Thyroid gland (tissue), 4 donors: Measurements from ENCODE around the gene WDR90. TPM values are rescaled to one million over a fixed set of nuclear protein-coding genes. Genes with fewer than 3 reads are reported as not detected.

Experiments used
- DNase-seq, 2 donors: peaks; one replicate each; pipeline ENCODE4 v3.0.0-alpha.2; 2019
- H3K27ac ChIP-seq, 3 donors: fragments of 200-600 bp; sonication (generic); 1 replicate in 2 of 3; 2 replicates in 1 of 3; pipeline ENCODE4 v1.5.1; 2016 to 2019; ENCODE audit warnings: mild to moderate bottlenecking in 1 of 3, moderate library complexity in 1 of 3
- H3K27me3 ChIP-seq: fragments of 200-600 bp; sonication (generic); one replicate; pipeline ENCODE4 v1.5.1; 2019
- H3K36me3 ChIP-seq, 2 donors: fragments of 200-600 bp; sonication (generic); one replicate each; pipeline ENCODE4 v1.5.1; 2016 to 2019
- H3K4me1 ChIP-seq, 2 donors: fragments of 200-600 bp; sonication (generic); one replicate each; pipeline ENCODE4 v1.5.1; 2017 to 2019
- H3K4me3 ChIP-seq, 3 donors: fragments of 200-600 bp; sonication (generic); replicated peaks in 1 of 3; 1 replicate in 2 of 3; 2 replicates in 1 of 3; pipeline ENCODE4 v1.5.1; 2016; ENCODE audit warnings: mild to moderate bottlenecking in 1 of 3
- H3K9me3 ChIP-seq: fragments of 200-600 bp; sonication (generic); one replicate; pipeline ENCODE4 v1.5.1; 2017
- CTCF ChIP-seq, 6 experiments: fragments of 200-600 bp in 3 of 6; fragments of 450-650 bp in 3 of 6; sonication (generic) in 3 of 6; IDR thresholded peaks; one replicate each; pipeline ENCODE4 v1.5.1; 2016 to 2019; ENCODE audit warnings: antibody characterized with exemption in 6 of 6, mild to moderate bottlenecking in 2 of 6, inconsistent platforms in 1 of 6, moderate library complexity in 1 of 6
- POLR2A ChIP-seq, 2 donors: fragments of 450-650 bp; IDR thresholded peaks; one replicate each; pipeline ENCODE4 v1.6.1; 2017; ENCODE audit warnings: antibody characterized with exemption in 2 of 2, mild to moderate bottlenecking in 2 of 2, moderate library complexity in 1 of 2
- WGBS, 2 donors: methylation state at CpG; one replicate each; pipeline ENCODE4 v1.1.5; 2017; 5-methylcytosine and 5-hydroxymethylcytosine counted together
- intact Hi-C: fragments of 100-400 bp; cut with DNase I; formaldehyde crosslinking; loops from one replicate; pipeline ENCODE4 v1.15.1; 2023
- total RNA-seq, 4 donors: library from RNA; depleted of rRNA; stranded (reverse); fragments of >200 nt; gene quantifications; one replicate each; pipeline ENCODE4 v1.2.3, GENCODE V29; 2016

The WDR90 gene
- total RNA-seq, 4 donors from 2014 or later, result 23.6 to 56.0 (median 34.3) TPM

DNA sequence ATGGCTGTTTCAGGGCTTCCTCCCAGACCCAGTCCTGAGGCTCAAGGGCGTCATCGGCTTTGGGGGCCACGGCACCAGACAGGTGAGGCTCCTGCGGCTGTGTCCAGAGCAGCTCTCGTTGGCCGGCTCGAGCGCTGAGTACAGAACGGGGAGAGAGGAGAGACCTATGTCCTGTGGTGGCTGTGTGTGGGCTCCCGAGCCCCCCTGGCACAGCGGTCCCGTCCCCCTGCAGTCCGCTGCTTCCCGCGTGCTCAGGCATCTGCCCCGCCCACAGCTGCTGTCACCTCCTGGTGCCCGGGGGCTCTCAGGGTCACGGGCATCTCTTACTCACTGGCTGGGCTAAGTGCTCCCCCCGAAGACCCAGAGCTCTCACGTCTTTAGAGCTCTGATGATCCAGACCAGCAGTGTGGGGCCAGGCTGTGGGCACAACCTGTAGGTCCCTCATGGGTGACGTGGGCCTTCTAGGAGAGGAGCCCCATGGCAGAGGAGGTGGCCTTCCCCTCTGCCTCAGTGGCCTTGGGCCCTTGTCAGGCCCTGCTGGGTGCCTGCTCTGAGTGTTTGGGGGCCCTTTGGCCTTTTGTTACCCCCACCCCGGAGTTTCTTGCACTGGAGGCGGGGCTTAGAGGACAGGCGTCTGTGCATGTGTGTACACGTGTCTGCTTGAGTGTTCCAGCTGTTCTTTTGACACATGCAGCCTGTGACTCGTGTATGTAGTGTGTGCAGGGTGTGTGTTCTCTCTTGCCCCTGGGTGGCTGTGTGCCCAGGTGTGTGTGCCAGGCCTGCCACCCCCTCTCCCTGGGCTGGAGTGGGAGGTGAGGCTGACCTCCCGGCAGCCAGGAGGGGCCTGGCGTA lies 3.5 kb downstream of the WDR90 start:
- no peak for DNase-seq
- Histone ChIP-seq H3K9me3 (no peaks in the 10 kb centered on the region), H3K27me3 (no peaks in the 10 kb centered on the region), H3K27ac (no peak overlapping the region), H3K4me3 (no peak overlapping the region), H3K4me1 (peaks cover 16 to 17% of the 10 kb centered on the region in 2 donors), H3K36me3 (peaks cover 0 to 8% of the 10 kb centered on the region in 2 donors)
- 90 to 97% methylated on average over 14 to 24 of the region's 28 CpGs for WGBS, 2 donors
- TF ChIP-seq CTCF (IDR thresholded peaks at IDR 0.05) (no peak), POLR2A (IDR thresholded peaks at IDR 0.05) (no peak)
- intact Hi-C loops, result no loop called here

GRCh38 chr16:654034-654433 lies 4.9 kb downstream of the WDR90 start:
- no peak overlapping the region for H3K27ac ChIP-seq
- 93% methylated on average over 12 of the region's 12 CpGs for WGBS, 2 donors
- peaks cover 6 to 7% of the 10 kb centered on the region in 2 donors for H3K4me1 ChIP-seq
- no peaks in the 10 kb centered on the region for H3K27me3 ChIP-seq
- no peak overlapping the region for H3K4me3 ChIP-seq
- H3K9me3 ChIP-seq, result no peaks in the 10 kb centered on the region
- intact Hi-C loops, result no loop called here
- DNase-seq, result no peak
- H3K36me3 ChIP-seq, result peaks cover 0 to 8% of the 10 kb centered on the region in 2 donors
- no peak for TF ChIP-seq POLR2A (IDR thresholded peaks at IDR 0.05)
- TF ChIP-seq CTCF (IDR thresholded peaks at IDR 0.05), result no peak

- peaks cover 0 to 2% of the 10 kb centered on the region in 2 donors for H3K36me3 ChIP-seq
- no peak overlapping the region for H3K27ac ChIP-seq
- no peak overlapping the region for H3K4me3 ChIP-seq
- no peaks in the 10 kb centered on the region for H3K27me3 ChIP-seq
- peaks cover 5 to 12% of the 10 kb centered on the region in 2 donors for H3K4me1 ChIP-seq
- TF ChIP-seq CTCF (IDR thresholded peaks at IDR 0.05), result no peak
- no peak for TF ChIP-seq POLR2A (IDR thresholded peaks at IDR 0.05)
- WGBS, 2 donors, result 94% methylated on average over 6 of the region's 22 CpGs; no CpG with 5 or more reads in 1 of the 2 donors
- no peak for DNase-seq
- H3K9me3 ChIP-seq, result no peaks in the 10 kb centered on the region
- intact Hi-C loops, result no loop called here
Measured at GRCh38 chr16:657487-657886, 8.3 kb downstream of the WDR90 start.

- DNase-seq, result no peak
- 90 to 95% methylated on average over 20 to 29 of the region's 35 CpGs for WGBS, 2 donors
- TF ChIP-seq POLR2A (IDR thresholded peaks at IDR 0.05) (no peak), CTCF (IDR thresholded peaks at IDR 0.05) (no peak)
- H3K9me3 ChIP-seq, result no peaks in the 10 kb centered on the region
- no peak overlapping the region for H3K4me3 ChIP-seq
- peaks cover 5 to 12% of the 10 kb centered on the region in 2 donors for H3K4me1 ChIP-seq
- H3K27ac ChIP-seq, result no peak overlapping the region
- intact Hi-C loops, result no loop called here
- no peaks in the 10 kb centered on the region for H3K27me3 ChIP-seq
- no peaks in the 10 kb centered on the region for H3K36me3 ChIP-seq
Measured at GRCh38 chr16:658679-659571, 9.8 kb downstream of the WDR90 start.
